Measurements from ENCODE around the gene QSOX1.
"Not testable (repeated sequence)": the region's sequence is repeated elsewhere in the genome, so short reads cannot be mapped to it uniquely, and the experiment has no call there.

QSOX1 gene

GRCh38 chr1:180188684-180189175 lies 34.1 kb downstream of the QSOX1 start:
- DNase-seq (no peak), ATAC-seq (no peak)

- ATAC-seq = no peak
- DNase-seq = no peak
These were observed 35.4 kb downstream of the QSOX1 start for GRCh38 chr1:180190091-180190490.

GRCh38 chr1:180192172-180192571 lies 37.5 kb downstream of the QSOX1 start:
- DNase-seq (no peak), ATAC-seq (no peak)

GRCh38 chr1:180193141-180194047 lies 38.7 kb downstream of the QSOX1 start:
- DNase-seq (no peak), ATAC-seq (no peak)

GRCh38 chr1:180194048-180194425 lies 39.4 kb downstream of the QSOX1 start:
- DNase-seq (no peak), ATAC-seq (no peak)

- no peak for DNase-seq
- ATAC-seq = no peak
These were observed 40.0 kb downstream of the QSOX1 start for GRCh38 chr1:180194546-180195207.

GRCh38 chr1:180195401-180195800 lies 40.7 kb downstream of the QSOX1 start:
- ATAC-seq = no peak
- DNase-seq = no peak

GRCh38 chr1:180195916-180196315 lies 41.2 kb downstream of the QSOX1 start:
- no peak for DNase-seq
- no peak for ATAC-seq

- ATAC-seq (no peak), DNase-seq (no peak)
These were observed 41.9 kb downstream of the QSOX1 start for GRCh38 chr1:180196436-180197003.

- no peak for ATAC-seq
- DNase-seq = no peak
These were observed 42.6 kb downstream of the QSOX1 start for GRCh38 chr1:180197231-180197630.

- DNase-seq = no peak
- no peak for ATAC-seq
These were observed 43.5 kb downstream of the QSOX1 start for GRCh38 chr1:180198196-180198595.

- DNase-seq = no peak
- no peak for ATAC-seq
These were observed 43.9 kb downstream of the QSOX1 start for GRCh38 chr1:180198611-180199010.

- DNase-seq (no peak), ATAC-seq (no peak)
These were observed 44.3 kb downstream of the QSOX1 start for GRCh38 chr1:180199018-180199417.

- ATAC-seq (no peak), DNase-seq (no peak)
These were observed 47.0 kb downstream of the QSOX1 start for GRCh38 chr1:180201451-180202200.

- ATAC-seq, DNase-seq: not testable (repeated sequence)
These were observed 47.9 kb downstream of the QSOX1 start for GRCh38 chr1:180202588-180202987.

- ATAC-seq (no peak), DNase-seq (no peak)
These were observed 49.6 kb downstream of the QSOX1 start for GRCh38 chr1:180204231-180204630.

- DNase-seq (no peak), ATAC-seq (no peak)
These were observed 51.9 kb downstream of the QSOX1 start for GRCh38 chr1:180206581-180206980.

- DNase-seq (no peak), ATAC-seq (no peak)
These were observed 53.6 kb downstream of the QSOX1 start for GRCh38 chr1:180208264-180208663.

- DNase-seq (no peak), ATAC-seq (no peak)
These were observed 55.4 kb downstream of the QSOX1 start for GRCh38 chr1:180210008-180210620.

- ATAC-seq = no peak
- no peak for DNase-seq
These were observed 56.6 kb downstream of the QSOX1 start for GRCh38 chr1:180211156-180211859.

GRCh38 chr1:180211860-180212229 lies 57.2 kb downstream of the QSOX1 start:
- DNase-seq = no peak
- ATAC-seq = no peak

All from stimulated activated naive CD8-positive, alpha-beta T cell treated with anti-CD3 and anti-CD28 coated beads, Interleukin-15, Interleukin-2, amounts not matched to agents 100 U/mL and 50 U/mL, for 24 hours (primary cell).